ENCODE measurements around the gene SRPK3.

SRPK3 gene

GRCh38 chrX:153764786-153765137 is 16.1 kb upstream of the SRPK3 start:
- H3K4me1 ChIP-seq (ENCODE audit: insufficient read depth, low read length, severe bottlenecking): no peaks in the 10 kb centered on the region
- no peaks in the 10 kb centered on the region for H4K20me1 ChIP-seq (ENCODE audit: insufficient read depth, low read length)
- TF ChIP-seq CTCF (IDR thresholded peaks at IDR 0.05; ENCODE audit: low read length): no peak
- no peak for TF ChIP-seq EZH2 (IDR thresholded peaks at IDR 0.05; ENCODE audit: borderline replicate concordance, low read length)
- no peaks in the 10 kb centered on the region for H3K79me2 ChIP-seq (ENCODE audit: insufficient read depth, low read length)
- no peak overlapping the region for H3K4me3 ChIP-seq (ENCODE audit: low read depth, low read length, poor library complexity, severe bottlenecking)
- H3K9me3 ChIP-seq (ENCODE audit: low read length): no peaks in the 10 kb centered on the region
- no peaks in the 10 kb centered on the region for H3F3A ChIP-seq (ENCODE audit: insufficient read depth, low read length)
- H3K36me3 ChIP-seq (ENCODE audit: insufficient read depth, low read length): no peaks in the 10 kb centered on the region
- H3K9me2 ChIP-seq (ENCODE audit: low read depth, low read length): no peaks in the 10 kb centered on the region
- no peaks in the 10 kb centered on the region for H3K27me3 ChIP-seq (ENCODE audit: insufficient read depth, low read length)
- no peak overlapping the region for H2AFZ ChIP-seq (ENCODE audit: low read length)
- no peak overlapping the region for H3K9ac ChIP-seq (ENCODE audit: low read length)
- no peak overlapping the region for H3K27ac ChIP-seq (ENCODE audit: low read depth, low read length, poor library complexity, severe bottlenecking)
- no peak overlapping the region for H3K4me2 ChIP-seq (ENCODE audit: low read length)

GRCh38 chrX:153765138-153766079 is 15.4 kb upstream of the SRPK3 start:
- TF ChIP-seq EZH2 (IDR thresholded peaks at IDR 0.05; ENCODE audit: borderline replicate concordance, low read length): no peak
- TF ChIP-seq CTCF (IDR thresholded peaks at IDR 0.05; ENCODE audit: low read length): no peak
- Histone ChIP-seq H3K9ac (ENCODE audit: low read length) (no peak overlapping the region), H3K27ac (ENCODE audit: low read depth, low read length, poor library complexity, severe bottlenecking) (no peak overlapping the region)

GRCh38 chrX:153766098-153766817 is 14.6 kb upstream of the SRPK3 start:
- Histone ChIP-seq H3K27me3 (ENCODE audit: insufficient read depth, low read length) (no peaks in the 10 kb centered on the region), H3K36me3 (ENCODE audit: insufficient read depth, low read length) (no peaks in the 10 kb centered on the region), H4K20me1 (ENCODE audit: insufficient read depth, low read length) (no peaks in the 10 kb centered on the region), H3K79me2 (ENCODE audit: insufficient read depth, low read length) (no peaks in the 10 kb centered on the region), H3K9me2 (ENCODE audit: low read depth, low read length) (no peaks in the 10 kb centered on the region), H3K9ac (ENCODE audit: low read length) (no peak overlapping the region), H3K4me3 (ENCODE audit: low read depth, low read length, poor library complexity, severe bottlenecking) (no peak overlapping the region), H3K9me3 (ENCODE audit: low read length) (no peaks in the 10 kb centered on the region), H2AFZ (ENCODE audit: low read length) (no peak overlapping the region), H3F3A (ENCODE audit: insufficient read depth, low read length) (no peaks in the 10 kb centered on the region), H3K4me1 (ENCODE audit: insufficient read depth, low read length, severe bottlenecking) (no peaks in the 10 kb centered on the region), H3K4me2 (ENCODE audit: low read length) (no peak overlapping the region), H3K27ac (ENCODE audit: low read depth, low read length, poor library complexity, severe bottlenecking) (no peak overlapping the region)
- TF ChIP-seq CTCF (IDR thresholded peaks at IDR 0.05; ENCODE audit: low read length): no peak
- no peak for TF ChIP-seq EZH2 (IDR thresholded peaks at IDR 0.05; ENCODE audit: borderline replicate concordance, low read length)

More at GRCh38 chrX:153765138-153766079, 15.4 kb upstream of the SRPK3 start:
- H3K4me3 ChIP-seq (ENCODE audit: low read depth, low read length, poor library complexity, severe bottlenecking): no peak overlapping the region
- H3K9me2 ChIP-seq (ENCODE audit: low read depth, low read length): no peaks in the 10 kb centered on the region
- H4K20me1 ChIP-seq (ENCODE audit: insufficient read depth, low read length): no peaks in the 10 kb centered on the region
- no peaks in the 10 kb centered on the region for H3K79me2 ChIP-seq (ENCODE audit: insufficient read depth, low read length)
- H3K36me3 ChIP-seq (ENCODE audit: insufficient read depth, low read length): no peaks in the 10 kb centered on the region
- H2AFZ ChIP-seq (ENCODE audit: low read length): no peak overlapping the region
- H3K4me1 ChIP-seq (ENCODE audit: insufficient read depth, low read length, severe bottlenecking): no peaks in the 10 kb centered on the region
- H3K27me3 ChIP-seq (ENCODE audit: insufficient read depth, low read length): no peaks in the 10 kb centered on the region
- no peaks in the 10 kb centered on the region for H3F3A ChIP-seq (ENCODE audit: insufficient read depth, low read length)
- no peaks in the 10 kb centered on the region for H3K9me3 ChIP-seq (ENCODE audit: low read length)
- H3K4me2 ChIP-seq (ENCODE audit: low read length): no peak overlapping the region
